HG03064 (cell line): Measurements from ENCODE around the gene IPO13.

Source experiments
- ATAC-seq: cut with Tn5 transposase; IDR thresholded peaks from one replicate; pipeline ENCODE4 v1.9.1; 2021; ENCODE audit warnings: low read depth; ENCODE audit not compliant: unreplicated experiment

Gene IPO13

GRCh38 chr1:43984855-43985254 lies 38.1 kb downstream of the IPO13 start:
- ATAC-seq, result no peak

DNA sequence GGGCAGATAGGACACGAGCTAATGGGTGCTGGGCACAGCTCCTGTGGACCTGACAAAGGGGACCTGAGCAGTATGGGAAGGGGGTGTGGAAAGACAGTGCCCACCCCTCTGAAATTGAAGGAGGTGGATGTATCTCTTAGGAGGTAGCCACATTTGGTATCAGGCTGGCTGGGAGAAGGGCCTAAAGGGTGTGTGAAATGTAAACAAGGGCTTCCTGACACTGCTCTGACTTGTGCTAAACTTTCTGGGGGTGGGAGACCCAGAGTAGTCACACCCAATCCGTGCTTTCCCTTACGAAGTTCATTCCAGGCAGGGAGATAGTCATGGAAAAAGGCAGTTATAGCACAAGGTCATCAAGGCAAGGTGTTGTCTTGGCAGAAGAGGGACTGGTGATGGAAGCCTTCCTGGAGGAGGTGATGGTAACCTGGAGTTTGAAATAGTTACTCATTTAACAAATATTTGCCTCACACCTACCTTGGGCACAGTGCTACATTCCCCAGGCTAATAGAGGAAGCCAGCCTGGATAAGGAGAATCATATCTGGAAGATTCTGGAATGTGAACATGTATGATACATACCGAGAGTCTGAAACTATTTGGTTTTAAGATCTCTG lies 39.3 kb downstream of the IPO13 start:
- no peak for ATAC-seq

GRCh38 chr1:43986712-43987111 lies 40.0 kb downstream of the IPO13 start:
- no peak for ATAC-seq

DNA sequence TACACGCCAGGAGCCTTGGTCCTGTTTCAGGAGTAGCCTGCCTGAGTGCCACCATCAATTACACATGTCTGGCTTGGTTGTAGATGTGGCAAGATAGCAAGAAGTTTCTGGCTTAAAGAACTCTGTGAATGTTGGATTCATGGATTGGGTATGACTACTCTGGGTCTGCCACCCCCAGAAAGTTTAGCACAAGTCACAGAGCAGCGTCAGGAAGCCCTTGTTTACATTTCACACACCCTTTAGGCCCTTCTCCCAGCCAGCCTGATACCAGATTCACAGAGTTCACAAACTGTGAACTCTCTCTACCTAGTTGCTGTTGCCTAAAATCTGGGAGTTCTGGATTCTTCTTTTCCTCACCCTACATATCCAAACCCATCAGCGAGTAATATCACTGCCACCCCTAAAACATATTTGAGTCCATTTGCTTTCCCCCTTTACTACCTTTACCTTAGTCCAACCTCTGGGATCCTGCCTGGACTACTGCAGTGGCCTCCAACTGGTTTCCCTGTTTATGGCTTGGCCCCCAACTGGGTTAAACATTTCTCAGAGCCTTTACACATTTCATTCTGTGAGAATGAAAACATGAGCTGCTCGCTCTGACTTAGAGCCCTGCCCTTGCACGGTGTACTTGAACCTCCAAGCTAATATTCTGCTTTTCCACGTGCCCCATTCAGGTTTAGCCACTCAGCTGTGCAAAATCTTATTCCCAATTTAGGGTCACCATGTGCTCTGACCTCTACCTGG lies 40.6 kb downstream of the IPO13 start:
- no peak for ATAC-seq

- ATAC-seq, result no peak
Measured at GRCh38 chr1:43990271-43991199, 43.8 kb downstream of the IPO13 start.

- no peak for ATAC-seq
Measured at GRCh38 chr1:43991200-43991475, 44.4 kb downstream of the IPO13 start.

DNA sequence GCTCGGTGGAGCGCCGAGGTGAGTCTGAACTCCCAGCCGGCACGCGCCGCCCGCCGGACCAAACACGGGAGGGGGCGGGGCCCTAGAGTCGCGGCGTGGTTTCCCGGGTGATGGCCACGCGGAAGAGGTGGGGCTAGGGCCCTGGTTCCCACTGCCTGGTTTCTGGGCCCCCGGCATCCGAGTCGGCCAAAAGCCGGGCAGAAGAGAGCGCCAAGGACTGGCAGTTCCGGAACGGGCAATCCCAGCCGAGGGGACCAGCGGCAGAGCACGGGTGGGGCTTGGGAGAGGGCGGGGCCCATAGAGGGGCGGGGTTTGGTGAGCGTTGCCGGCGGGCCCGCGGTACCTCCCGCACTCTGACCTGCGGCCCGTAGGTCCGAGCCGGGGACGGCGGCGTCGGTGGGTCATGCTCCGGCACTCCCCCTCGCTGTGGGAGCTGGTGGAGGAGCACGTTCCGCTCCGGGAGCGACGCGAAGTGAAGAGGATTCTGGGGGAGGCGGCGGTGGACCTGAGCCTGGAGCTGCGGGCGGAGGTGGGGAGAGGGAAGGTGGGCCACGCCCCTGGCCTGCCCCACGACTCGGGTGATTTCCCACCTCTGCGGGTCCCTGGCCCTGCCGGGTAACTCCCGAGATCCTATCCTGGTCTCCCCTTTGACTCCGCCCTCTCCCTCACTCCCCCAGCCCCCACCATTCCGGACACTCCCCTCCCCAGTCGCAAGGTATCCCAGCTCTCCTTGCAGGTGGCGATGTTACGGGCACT lies 44.9 kb downstream of the IPO13 start, which contains the start of gene CCDC24:
Gene CCDC24, plus strand, starts transcription at position 124 of the 756 bp plus-strand sequence. Its CDS starts 280 bp downstream, at position 404.
- ATAC-seq, result peak; percentile 76

GRCh38 chr1:43992232-43992995 lies 45.7 kb downstream of the IPO13 start:
- no peak for ATAC-seq

DNA sequence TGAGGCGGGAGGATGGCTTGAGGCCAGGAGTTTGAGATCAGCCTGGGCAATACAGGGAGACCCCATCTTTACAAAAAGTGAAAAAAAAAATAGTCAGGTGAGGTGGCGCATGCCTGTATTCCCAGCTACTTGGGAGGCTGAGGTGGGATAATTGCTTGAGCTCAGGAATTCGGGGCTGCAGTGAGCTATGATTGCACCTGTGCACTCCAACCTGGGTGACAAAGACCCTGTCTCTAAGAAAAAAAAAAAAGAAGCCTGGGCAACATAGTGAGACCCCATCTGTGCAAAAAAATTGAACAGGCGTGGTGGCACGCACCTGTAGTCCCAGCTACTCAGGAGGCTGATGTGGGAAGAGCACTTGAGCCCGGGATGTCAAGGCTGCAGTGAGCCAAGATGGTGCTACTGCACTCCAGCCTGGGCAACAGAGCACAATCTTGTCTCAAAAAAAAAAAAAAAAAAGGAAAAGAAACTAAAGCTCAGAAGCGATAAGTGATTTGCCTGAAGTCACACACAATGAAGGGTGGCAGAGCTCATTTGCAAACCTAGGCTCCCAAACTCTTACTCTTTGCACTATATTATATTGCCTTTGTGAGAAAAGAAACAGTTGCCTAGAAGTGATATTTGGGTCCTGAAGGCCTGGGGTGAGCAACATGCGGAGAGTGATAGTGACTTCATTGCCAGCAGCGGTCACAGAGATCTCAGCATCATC lies 46.6 kb downstream of the IPO13 start:
- ATAC-seq, result no peak

- no peak for ATAC-seq
Measured at GRCh38 chr1:43994071-43994470, 47.3 kb downstream of the IPO13 start.

GRCh38 chr1:43994794-43995790 lies 48.3 kb downstream of the IPO13 start:
- ATAC-seq, result no peak

DNA sequence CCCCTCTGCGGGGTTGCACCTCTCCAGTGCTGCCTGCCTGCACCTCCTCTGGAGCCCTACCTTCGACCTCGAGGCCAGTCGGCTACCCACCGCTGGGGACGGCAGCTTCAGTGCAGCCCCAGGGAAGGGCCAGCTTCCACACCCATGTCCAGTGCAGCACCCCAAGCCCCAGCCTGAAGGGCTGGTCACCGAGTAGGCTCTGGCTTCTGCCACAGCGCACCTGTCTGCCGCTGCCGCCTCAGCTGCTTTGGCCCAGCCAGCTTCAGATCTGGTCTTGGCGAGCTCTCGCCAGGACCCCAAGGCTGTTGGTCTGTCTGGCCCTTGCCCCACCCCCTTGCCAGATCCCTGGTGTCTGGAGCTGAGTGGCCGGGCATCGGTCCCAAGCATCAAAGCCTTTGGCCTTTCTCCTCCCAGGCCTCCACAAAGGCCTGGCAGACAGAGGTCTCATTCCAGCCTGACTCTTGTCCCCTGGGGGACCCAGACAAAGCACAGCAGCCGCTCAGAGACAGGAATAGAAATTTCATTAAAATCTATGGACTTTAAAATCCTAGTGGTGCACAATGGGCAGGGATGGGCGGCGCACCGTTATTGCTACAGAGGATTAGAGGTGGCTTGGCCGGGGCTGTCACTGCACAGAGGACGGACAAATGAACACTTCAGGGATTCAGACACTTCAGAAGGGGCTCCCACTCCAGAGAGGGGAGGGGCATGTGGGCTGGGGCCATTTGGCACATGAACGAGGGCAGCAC lies 49.4 kb downstream of the IPO13 start:
- ATAC-seq, result no peak

DNA sequence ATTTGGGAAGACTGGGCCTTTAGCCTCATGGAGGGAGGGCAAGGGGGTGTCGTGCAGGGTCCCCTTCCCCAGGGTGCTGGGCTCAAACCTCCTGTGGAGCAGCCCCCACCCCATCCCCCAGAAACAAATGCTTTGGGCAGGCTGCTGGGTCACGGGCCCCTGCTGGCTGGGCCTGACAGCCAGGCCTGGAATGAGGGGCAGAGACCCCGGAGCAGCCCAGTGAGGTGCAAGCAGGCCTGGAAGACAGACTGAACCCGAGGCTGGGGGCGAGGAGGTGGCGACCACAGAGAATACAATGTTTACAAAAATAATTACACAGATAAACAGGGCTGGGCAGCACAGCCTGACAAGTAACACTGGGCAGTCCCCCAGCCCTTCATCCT lies 50.0 kb downstream of the IPO13 start:
- ATAC-seq, result no peak

DNA sequence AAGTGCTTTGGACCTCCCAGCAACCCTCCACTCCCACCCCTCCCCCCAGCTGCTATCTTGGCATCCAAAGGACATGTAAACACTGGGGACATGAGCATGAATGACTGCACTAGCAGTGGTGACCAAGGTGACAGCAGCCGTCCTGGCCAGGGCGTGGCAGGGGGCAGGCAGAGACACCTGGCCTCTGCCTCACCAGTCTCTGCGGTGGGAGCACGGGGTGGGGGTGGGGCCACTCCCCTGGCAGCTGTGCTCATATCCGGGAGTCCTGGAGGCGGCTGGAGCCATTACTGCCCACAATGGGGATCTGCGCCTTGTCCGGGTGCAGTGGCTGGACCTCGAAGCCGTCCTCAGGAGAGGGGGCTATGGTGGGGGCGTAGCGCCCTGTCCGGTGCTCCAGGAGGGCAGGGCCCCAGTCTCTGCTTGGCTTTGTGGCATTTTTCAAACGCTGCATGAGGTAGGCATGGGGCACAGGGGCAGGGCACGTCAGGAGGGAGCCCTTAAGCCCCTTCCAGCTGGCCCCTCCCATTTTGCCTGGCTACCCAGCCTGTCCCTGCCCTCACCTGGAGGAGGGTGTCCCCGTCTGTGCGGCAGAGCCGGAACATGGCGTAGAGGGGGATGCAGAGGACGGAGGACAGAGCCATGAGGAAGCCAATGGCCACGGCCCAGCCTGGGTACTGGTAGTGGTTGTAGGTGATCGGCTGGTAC lies 50.7 kb downstream of the IPO13 start:
- ATAC-seq, result no peak

GRCh38 chr1:43998000-43998378 lies 51.2 kb downstream of the IPO13 start:
- no peak for ATAC-seq

GRCh38 chr1:43999455-43999854 lies 52.7 kb downstream of the IPO13 start:
- no peak for ATAC-seq

GRCh38 chr1:44000122-44000665 lies 53.4 kb downstream of the IPO13 start:
- no peak for ATAC-seq
